HCT116 (cell line): Measurements from ENCODE around the gene CERS6. TPM values are rescaled to one million over a fixed set of nuclear protein-coding genes. Genes with fewer than 3 reads are reported as not detected.

ENCODE experiments used
- ATAC-seq: fragments of 200-7000 bp; cut with Tn5 transposase; 2 replicates; pipeline ENCODE4 v1.9.1; 2020; ENCODE audit warnings: mild to moderate bottlenecking, moderate library complexity
- BruUV-seq: library from RNA; stranded (reverse); fragments of 400-500 nt; replicated peaks from 2 replicates; lab custom pipeline; 2021; lab: Mats Ljungman, UMichigan
- CTCF ChIA-PET: fragments of 300-600 bp; sonication (Branson Sonifier 250); formaldehyde crosslinking; loops from one replicate; lab custom pipeline; 2021; ENCODE audit warnings: antibody characterized with exemption; lab: Charles Lee
- POLR2A ChIA-PET: fragments of 300-600, 350-600 bp; sonication (Branson Sonifier 250); formaldehyde crosslinking; loops from one replicate; lab custom pipeline; 2021; ENCODE audit warnings: antibody characterized with exemption; lab: Charles Lee
- RAD21 ChIA-PET, 2 experiments: fragments of 300-600 bp; sonication (Branson Sonifier 250); formaldehyde crosslinking; loops; one replicate each; lab custom pipeline; 2023; ENCODE audit warnings: low total read pairs in 2 of 2; ENCODE audit not compliant: uncharacterized antibody in 2 of 2, unreplicated experiment in 2 of 2, low non-redundant PET in 1 of 2; lab: Charles Lee
- DNase-seq: peaks from one replicate; pipeline ENCODE4 v3.0.0-alpha.2; 2010; ENCODE audit warnings: low read depth, low spot score
- H2AFZ ChIP-seq: fragments of 200-600 bp; shearing (Covaris generic), sonication (generic); 2 replicates; pipeline ENCODE4 v1.6.1; 2017; ENCODE audit warnings: low read depth, mixed run types, mixed read lengths, antibody characterized with exemption, low read length; ENCODE audit not compliant: poor library complexity, severe bottlenecking
- H3K27ac ChIP-seq: 2 replicates; pipeline ENCODE4 v1.5.1; 2012; ENCODE audit warnings: low read depth, low read length
- H3K27me3 ChIP-seq: fragments of 200-600 bp; sonication (generic); 2 replicates; pipeline ENCODE4 v1.6.1; 2016; ENCODE audit warnings: mixed run types, low read length, mixed read lengths; ENCODE audit not compliant: insufficient read depth
- H3K36me3 ChIP-seq, 2 experiments: fragments of 200-500 bp in 1 of 2; fragments of 200-600 bp in 1 of 2; sonication (Bioruptor generic) in 1 of 2; sonication (generic) in 1 of 2; 2 replicates each; pipeline versions ENCODE4 v1.5.1 to v1.6.1; 2014 to 2016; ENCODE audit warnings: low read length in 2 of 2, inconsistent platforms in 1 of 2, mixed read lengths in 1 of 2, mixed run types in 1 of 2; ENCODE audit not compliant: insufficient read depth in 2 of 2, control insufficient read depth in 1 of 2
- H3K4me1 ChIP-seq, 2 experiments: fragments of 200-600 bp in 1 of 2; sonication (generic) in 1 of 2; 2 replicates each; pipeline versions ENCODE4 v1.5.1 to v1.6.1; 2012 to 2017; ENCODE audit warnings: low read length in 2 of 2, inconsistent platforms in 1 of 2, mild to moderate bottlenecking in 1 of 2, mixed read lengths in 1 of 2, mixed run types in 1 of 2, moderate library complexity in 1 of 2; ENCODE audit not compliant: insufficient read depth in 2 of 2, control insufficient read depth in 1 of 2
- H3K4me2 ChIP-seq: fragments of 200-600 bp; sonication (generic); 2 replicates; pipeline ENCODE4 v1.6.1; 2017; ENCODE audit warnings: mixed run types, low read length, mixed read lengths
- H3K4me3 ChIP-seq, 2 experiments: fragments of 200-600 bp in 1 of 2; sonication (generic) in 1 of 2; replicated peaks in 1 of 2; 2 replicates each; pipeline ENCODE4 v1.5.1; 2011 to 2016; ENCODE audit warnings: low read length in 2 of 2, control low read depth in 1 of 2, low read depth in 1 of 2, mild to moderate bottlenecking in 1 of 2, mixed read lengths in 1 of 2, mixed run types in 1 of 2
- H3K79me2 ChIP-seq: fragments of 200-600 bp; sonication (generic); 2 replicates; pipeline ENCODE4 v1.6.1; 2017; ENCODE audit warnings: mild to moderate bottlenecking, mixed run types, low read length, moderate library complexity, mixed read lengths; ENCODE audit not compliant: insufficient read depth
- H3K9ac ChIP-seq: fragments of 200-600 bp; sonication (generic); 2 replicates; pipeline ENCODE4 v1.6.1; 2016; ENCODE audit warnings: low read length, mixed read lengths
- H3K9me2 ChIP-seq: fragments of 200-600 bp; sonication (generic), shearing (Covaris generic); 2 replicates; pipeline ENCODE4 v1.6.1; 2017; ENCODE audit warnings: mixed run types, mild to moderate bottlenecking, moderate library complexity; ENCODE audit not compliant: insufficient read depth
- H3K9me3 ChIP-seq, 2 experiments: fragments of 200-500 bp in 1 of 2; fragments of 200-600 bp in 1 of 2; sonication (Bioruptor generic) in 1 of 2; sonication (generic) in 1 of 2; 2 replicates each; pipeline ENCODE4 v1.6.1; 2014 to 2017; ENCODE audit warnings: low read length in 2 of 2, mixed read lengths in 2 of 2, inconsistent platforms in 1 of 2, low read depth in 1 of 2, mild to moderate bottlenecking in 1 of 2, mixed run types in 1 of 2, moderate library complexity in 1 of 2; ENCODE audit not compliant: control insufficient read depth in 1 of 2, insufficient read depth in 1 of 2
- H4K20me1 ChIP-seq: fragments of 200-600 bp; sonication (generic), shearing (Covaris generic); 2 replicates; pipeline ENCODE4 v1.6.1; 2017; ENCODE audit warnings: mixed run types, mild to moderate bottlenecking, moderate library complexity; ENCODE audit not compliant: insufficient read depth
- CBX3 ChIP-seq: IDR thresholded peaks from 2 replicates; pipeline ENCODE4 v1.6.1; 2012; ENCODE audit warnings: low read depth
- CEBPB ChIP-seq: IDR thresholded peaks from 2 replicates; pipeline ENCODE4 v1.6.1; 2012; ENCODE audit warnings: low read depth
- EGR1 ChIP-seq: IDR thresholded peaks from 2 replicates; pipeline ENCODE4 v1.6.1; 2012; ENCODE audit warnings: low read depth
- ELF1 ChIP-seq: IDR thresholded peaks from 2 replicates; pipeline ENCODE4 v1.6.1; 2012; ENCODE audit warnings: low read depth, borderline replicate concordance
- EZH2phosphoT487 ChIP-seq: fragments of 200-600 bp; IDR thresholded peaks from 2 replicates; pipeline ENCODE4 v1.6.1; 2018; ENCODE audit warnings: antibody characterized with exemption, borderline replicate concordance
- FOSL1 ChIP-seq: IDR thresholded peaks from 2 replicates; pipeline ENCODE4 v1.6.1; 2012; ENCODE audit warnings: low read depth
- JUND ChIP-seq: IDR thresholded peaks from 2 replicates; pipeline ENCODE4 v1.6.1; 2012
- POLR2AphosphoS5 ChIP-seq: IDR thresholded peaks from 2 replicates; pipeline ENCODE4 v1.6.1; 2011; ENCODE audit warnings: mild to moderate bottlenecking, low read depth, low read length, moderate library complexity
- RAD21 ChIP-seq: IDR thresholded peaks from 2 replicates; pipeline ENCODE4 v1.6.1; 2012; ENCODE audit warnings: low read depth, mild to moderate bottlenecking
- SIN3A ChIP-seq: IDR thresholded peaks from 2 replicates; pipeline ENCODE4 v1.6.1; 2012; ENCODE audit warnings: low read depth
- TCF7L2 ChIP-seq: IDR thresholded peaks from 2 replicates; pipeline ENCODE4 v1.7.0; 2011; ENCODE audit warnings: borderline replicate concordance, inconsistent platforms; ENCODE audit not compliant: insufficient read depth, insufficient read length; ENCODE audit errors: extremely low read depth
- YY1 ChIP-seq: IDR thresholded peaks from 2 replicates; pipeline ENCODE4 v1.6.1; 2011; ENCODE audit warnings: low read length, low read depth, moderate library complexity, mild to moderate bottlenecking; ENCODE audit not compliant: insufficient replicate concordance; ENCODE audit errors: extremely low read depth
- ZFX ChIP-seq: fragments of 450-650 bp; IDR thresholded peaks from 2 replicates; pipeline ENCODE4 v1.6.1; 2017
- ZNF274 ChIP-seq: fragments of 200-500 bp; sonication (Bioruptor generic); IDR thresholded peaks from 2 replicates; pipeline ENCODE4 v1.6.1; 2014; ENCODE audit warnings: mild to moderate bottlenecking, low read depth, low read length, inconsistent platforms
- intact Hi-C: fragments of 100-400 bp; cut with micrococcal nuclease; formaldehyde crosslinking; loops from 2 replicates; pipeline ENCODE4 v1.10.0; 2022
- total RNA-seq: library from RNA; stranded (reverse); gene quantifications from one replicate; pipeline ENCODE4 v1.2.1, GENCODE V29; 2021; ENCODE audit not compliant: unreplicated experiment
- TF ChIP-seq, protein P1 (sequence below), 3 experiments: fragments of 200-600 bp in 1 of 3; sonication (generic) in 1 of 3; IDR thresholded peaks in 2 of 3; conservative IDR thresholded peaks in 1 of 3; 2 replicates each; pipeline ENCODE4 v1.5.1; 2012 to 2017; ENCODE audit warnings: low read depth in 2 of 3, low read length in 2 of 3, antibody characterized with exemption in 1 of 3, borderline replicate concordance in 1 of 3, control low read depth in 1 of 3, mild to moderate bottlenecking in 1 of 3, mixed read lengths in 1 of 3, mixed run types in 1 of 3, moderate library complexity in 1 of 3; ENCODE audit not compliant: insufficient read depth in 1 of 3
- TF ChIP-seq, protein P2 (sequence below): IDR thresholded peaks from 2 replicates; pipeline ENCODE4 v1.6.1; 2012
- TF ChIP-seq, protein P3 (sequence below): IDR thresholded peaks from 2 replicates; pipeline ENCODE4 v1.6.1; 2011; ENCODE audit warnings: mild to moderate bottlenecking, low read length, moderate library complexity; ENCODE audit not compliant: insufficient replicate concordance; ENCODE audit errors: extremely low read depth

Gene CERS6
- total RNA-seq, 1 experiment from 2014 or later = 37.0 TPM

DNA sequence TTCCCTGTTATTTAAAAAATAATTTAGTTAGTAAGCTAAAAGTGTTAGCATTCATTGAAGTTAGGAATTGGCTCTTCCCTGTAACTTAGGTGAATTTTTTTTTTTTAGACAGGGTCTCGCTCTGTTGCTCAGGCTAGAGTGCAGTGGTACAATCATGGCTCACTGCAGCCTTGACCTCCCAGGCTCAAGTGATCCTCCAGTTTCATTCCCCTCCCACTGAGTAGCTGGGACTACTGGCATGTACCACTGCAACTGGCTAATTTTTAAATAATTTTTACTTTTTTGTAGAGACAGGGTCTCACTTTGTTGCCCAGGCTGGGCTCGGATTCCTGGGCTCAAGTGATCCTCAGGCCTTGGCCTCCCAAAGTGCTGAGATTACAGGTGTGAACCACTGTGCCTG is 66.4 kb downstream of the CERS6 start (continued):
- TF ChIP-seq, protein P1, sequence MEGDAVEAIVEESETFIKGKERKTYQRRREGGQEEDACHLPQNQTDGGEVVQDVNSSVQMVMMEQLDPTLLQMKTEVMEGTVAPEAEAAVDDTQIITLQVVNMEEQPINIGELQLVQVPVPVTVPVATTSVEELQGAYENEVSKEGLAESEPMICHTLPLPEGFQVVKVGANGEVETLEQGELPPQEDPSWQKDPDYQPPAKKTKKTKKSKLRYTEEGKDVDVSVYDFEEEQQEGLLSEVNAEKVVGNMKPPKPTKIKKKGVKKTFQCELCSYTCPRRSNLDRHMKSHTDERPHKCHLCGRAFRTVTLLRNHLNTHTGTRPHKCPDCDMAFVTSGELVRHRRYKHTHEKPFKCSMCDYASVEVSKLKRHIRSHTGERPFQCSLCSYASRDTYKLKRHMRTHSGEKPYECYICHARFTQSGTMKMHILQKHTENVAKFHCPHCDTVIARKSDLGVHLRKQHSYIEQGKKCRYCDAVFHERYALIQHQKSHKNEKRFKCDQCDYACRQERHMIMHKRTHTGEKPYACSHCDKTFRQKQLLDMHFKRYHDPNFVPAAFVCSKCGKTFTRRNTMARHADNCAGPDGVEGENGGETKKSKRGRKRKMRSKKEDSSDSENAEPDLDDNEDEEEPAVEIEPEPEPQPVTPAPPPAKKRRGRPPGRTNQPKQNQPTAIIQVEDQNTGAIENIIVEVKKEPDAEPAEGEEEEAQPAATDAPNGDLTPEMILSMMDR (IDR thresholded peaks at IDR 0.05 in 2 of 3, conservative IDR thresholded peaks at IDR 0.05 in 1 of 3; ENCODE audit: borderline replicate concordance in 1 of 3, insufficient read depth in 1 of 3, low read depth in 2 of 3, low read length in 2 of 3) = no peak
- TF ChIP-seq ZNF274 = no peak
- no peak for TF ChIP-seq FOSL1
- TF ChIP-seq ZFX = no peak
- TF ChIP-seq TCF7L2 = no peak
- TF ChIP-seq, protein P2, sequence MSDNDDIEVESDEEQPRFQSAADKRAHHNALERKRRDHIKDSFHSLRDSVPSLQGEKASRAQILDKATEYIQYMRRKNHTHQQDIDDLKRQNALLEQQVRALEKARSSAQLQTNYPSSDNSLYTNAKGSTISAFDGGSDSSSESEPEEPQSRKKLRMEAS = no peak
- TF ChIP-seq ELF1 = no peak
- no peak for TF ChIP-seq YY1
- TF ChIP-seq EGR1 = no peak
- TF ChIP-seq CEBPB = no peak
- TF ChIP-seq SIN3A = no peak

DNA sequence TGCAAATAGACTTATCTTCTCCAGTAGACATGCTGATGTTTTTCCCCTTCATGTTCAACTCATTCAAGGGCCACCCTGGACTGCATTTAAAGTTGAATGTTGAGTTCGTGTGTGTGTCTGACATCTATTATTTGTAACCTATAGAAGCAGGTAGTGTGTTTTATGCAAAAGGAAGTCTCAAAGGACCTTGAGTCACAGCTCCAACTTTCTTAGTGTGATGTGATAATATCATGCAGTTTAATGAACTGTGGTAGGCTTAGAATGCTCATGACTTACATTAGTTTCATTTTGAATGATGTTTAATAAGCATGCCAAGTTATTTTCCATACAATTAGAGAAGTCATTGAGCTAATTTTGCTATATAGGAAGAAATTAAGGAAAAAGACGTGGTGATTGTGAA is 67.9 kb downstream of the CERS6 start:
- Histone ChIP-seq H4K20me1 (peaks cover 6% of the 10 kb centered on the region; the same call in 1 of the 2 replicates), H3K27me3 (no peaks in the 10 kb centered on the region), H3K9me2 (no peaks in the 10 kb centered on the region), H3K79me2 (peaks cover 77% of the 10 kb centered on the region), H3K4me2 (no peak overlapping the region), H3K9me3 (no peaks in the 10 kb centered on the region), H3K4me1 (peaks cover 0 to 6% of the 10 kb centered on the region in 2 experiments; a peak in 1 of 4 replicates), H3K36me3 (no peaks in the 10 kb centered on the region), H3K27ac (no peak overlapping the region), H3K4me3 (no peak overlapping the region), H2AFZ (no peak overlapping the region), H3K9ac (no peak overlapping the region)
- ChIA-PET RAD21 (no interaction called here), CTCF (no interaction called here), POLR2A (no interaction called here)
- no peak for DNase-seq
- no peak for ATAC-seq
- intact Hi-C loops = no loop called here
- BruUV-seq = no TSS peak
- TF ChIP-seq ZNF274 (no peak), JUND (no peak), CBX3 (no peak), CEBPB (no peak), YY1 (no peak), POLR2AphosphoS5 (no peak), FOSL1 (no peak), EZH2phosphoT487 (no peak), RAD21 (no peak)
- TF ChIP-seq, protein P3, sequence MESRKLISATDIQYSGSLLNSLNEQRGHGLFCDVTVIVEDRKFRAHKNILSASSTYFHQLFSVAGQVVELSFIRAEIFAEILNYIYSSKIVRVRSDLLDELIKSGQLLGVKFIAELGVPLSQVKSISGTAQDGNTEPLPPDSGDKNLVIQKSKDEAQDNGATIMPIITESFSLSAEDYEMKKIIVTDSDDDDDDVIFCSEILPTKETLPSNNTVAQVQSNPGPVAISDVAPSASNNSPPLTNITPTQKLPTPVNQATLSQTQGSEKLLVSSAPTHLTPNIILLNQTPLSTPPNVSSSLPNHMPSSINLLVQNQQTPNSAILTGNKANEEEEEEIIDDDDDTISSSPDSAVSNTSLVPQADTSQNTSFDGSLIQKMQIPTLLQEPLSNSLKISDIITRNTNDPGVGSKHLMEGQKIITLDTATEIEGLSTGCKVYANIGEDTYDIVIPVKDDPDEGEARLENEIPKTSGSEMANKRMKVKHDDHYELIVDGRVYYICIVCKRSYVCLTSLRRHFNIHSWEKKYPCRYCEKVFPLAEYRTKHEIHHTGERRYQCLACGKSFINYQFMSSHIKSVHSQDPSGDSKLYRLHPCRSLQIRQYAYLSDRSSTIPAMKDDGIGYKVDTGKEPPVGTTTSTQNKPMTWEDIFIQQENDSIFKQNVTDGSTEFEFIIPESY = no peak
